GM21381 (cell line): ENCODE data around the gene HES6.

ENCODE experiments used
- ATAC-seq: cut with Tn5 transposase; IDR thresholded peaks from one replicate; pipeline ENCODE4 v1.9.1; 2021; ENCODE audit warnings: mild to moderate bottlenecking, moderate library complexity; ENCODE audit not compliant: unreplicated experiment

The HES6 gene

GRCh38 chr2:238237431-238238135 lies 2.3 kb downstream of the HES6 start:
- no peak for ATAC-seq

- ATAC-seq: no peak
These were observed 3.3 kb downstream of the HES6 start for GRCh38 chr2:238236571-238236970.

DNA sequence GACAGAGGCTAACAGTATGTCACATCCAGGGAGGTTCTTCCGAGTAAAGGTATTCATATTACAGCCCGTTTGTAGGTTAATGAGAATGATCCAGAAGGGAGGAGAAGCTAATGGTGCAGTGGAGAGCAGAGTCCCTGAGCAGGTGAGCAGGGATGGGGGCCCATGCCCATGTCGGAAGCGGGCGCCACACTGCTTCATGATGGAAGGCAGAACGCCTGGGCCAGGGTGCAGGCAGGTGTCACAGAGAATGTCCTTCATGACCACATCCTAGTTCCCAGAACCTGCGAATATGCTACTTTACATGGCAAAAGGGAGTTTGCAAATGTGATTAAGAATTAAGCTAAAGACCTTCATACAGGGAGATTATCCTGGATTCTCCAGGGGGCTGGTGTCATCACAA lies 4.0 kb downstream of the HES6 start:
- no peak for ATAC-seq

DNA sequence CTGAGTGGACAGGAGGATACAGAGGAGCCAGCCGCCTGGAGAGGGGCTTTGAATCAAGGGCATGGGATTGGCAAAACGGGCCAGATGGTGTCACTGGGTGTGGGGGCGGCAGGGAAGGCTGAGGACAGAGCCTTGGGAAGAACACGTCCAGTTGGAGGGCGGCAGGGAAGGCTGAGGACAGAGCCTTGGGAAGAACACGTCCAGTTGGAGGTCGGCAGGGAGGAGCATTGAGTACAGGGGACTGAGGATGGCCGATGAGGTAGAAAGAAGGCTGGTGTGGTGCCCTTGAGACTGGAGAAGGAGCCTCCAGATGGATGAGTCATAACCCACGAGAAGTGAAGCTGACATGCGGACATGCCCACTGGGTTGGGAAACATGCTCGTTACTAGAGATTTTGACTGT lies 4.5 kb downstream of the HES6 start:
- no peak for ATAC-seq

DNA sequence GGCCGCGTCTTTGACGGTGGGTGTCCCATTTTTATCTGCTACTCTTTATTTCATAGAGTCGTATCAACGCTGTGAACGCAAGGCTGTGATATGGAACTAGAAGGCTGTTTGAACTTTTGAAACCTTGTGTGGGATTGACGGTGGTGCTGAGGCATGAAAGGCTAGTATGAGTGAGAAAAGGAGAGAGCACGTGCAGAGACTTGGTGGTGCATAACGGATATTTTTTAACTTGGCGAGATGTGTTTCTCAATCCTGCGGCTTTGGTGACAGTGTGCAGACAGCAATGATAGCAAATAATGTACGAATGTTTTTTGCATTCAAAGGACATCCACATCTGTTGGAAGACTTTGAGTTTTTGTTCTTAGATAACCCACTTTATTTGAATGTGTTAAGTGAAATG lies 6.2 kb downstream of the HES6 start:
- ATAC-seq: no peak

- no peak for ATAC-seq
These were observed 8.0 kb downstream of the HES6 start for GRCh38 chr2:238231809-238232208.

GRCh38 chr2:238231251-238231793 lies 8.5 kb downstream of the HES6 start:
- ATAC-seq: peak; percentile 66

GRCh38 chr2:238230699-238231098 lies 9.1 kb downstream of the HES6 start:
- ATAC-seq: no peak

- ATAC-seq: no peak
These were observed 11.1 kb downstream of the HES6 start for GRCh38 chr2:238228700-238229099.

DNA sequence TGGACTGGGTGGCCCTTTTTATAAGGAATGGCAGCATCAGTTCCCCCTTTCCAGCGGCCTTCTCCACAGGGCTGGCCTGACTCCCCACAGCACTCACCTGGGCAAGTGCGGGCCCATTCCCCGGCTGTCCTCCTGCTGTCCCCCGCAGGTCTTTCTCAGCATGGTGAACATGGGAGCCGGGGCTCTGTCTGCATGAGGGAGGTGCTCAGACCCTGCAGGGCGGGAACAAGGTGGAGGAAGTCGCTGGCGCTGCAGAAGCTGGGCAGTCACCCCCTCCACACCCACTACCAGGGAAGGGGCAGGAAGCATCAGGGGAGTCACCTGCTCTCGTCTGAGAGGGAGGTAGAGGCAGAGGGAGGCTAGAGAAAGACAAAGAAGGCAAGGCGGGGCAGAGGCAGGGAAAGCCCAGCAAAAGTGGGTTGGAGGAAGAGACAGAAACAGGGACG lies 12.2 kb downstream of the HES6 start:
- ATAC-seq: no peak

DNA sequence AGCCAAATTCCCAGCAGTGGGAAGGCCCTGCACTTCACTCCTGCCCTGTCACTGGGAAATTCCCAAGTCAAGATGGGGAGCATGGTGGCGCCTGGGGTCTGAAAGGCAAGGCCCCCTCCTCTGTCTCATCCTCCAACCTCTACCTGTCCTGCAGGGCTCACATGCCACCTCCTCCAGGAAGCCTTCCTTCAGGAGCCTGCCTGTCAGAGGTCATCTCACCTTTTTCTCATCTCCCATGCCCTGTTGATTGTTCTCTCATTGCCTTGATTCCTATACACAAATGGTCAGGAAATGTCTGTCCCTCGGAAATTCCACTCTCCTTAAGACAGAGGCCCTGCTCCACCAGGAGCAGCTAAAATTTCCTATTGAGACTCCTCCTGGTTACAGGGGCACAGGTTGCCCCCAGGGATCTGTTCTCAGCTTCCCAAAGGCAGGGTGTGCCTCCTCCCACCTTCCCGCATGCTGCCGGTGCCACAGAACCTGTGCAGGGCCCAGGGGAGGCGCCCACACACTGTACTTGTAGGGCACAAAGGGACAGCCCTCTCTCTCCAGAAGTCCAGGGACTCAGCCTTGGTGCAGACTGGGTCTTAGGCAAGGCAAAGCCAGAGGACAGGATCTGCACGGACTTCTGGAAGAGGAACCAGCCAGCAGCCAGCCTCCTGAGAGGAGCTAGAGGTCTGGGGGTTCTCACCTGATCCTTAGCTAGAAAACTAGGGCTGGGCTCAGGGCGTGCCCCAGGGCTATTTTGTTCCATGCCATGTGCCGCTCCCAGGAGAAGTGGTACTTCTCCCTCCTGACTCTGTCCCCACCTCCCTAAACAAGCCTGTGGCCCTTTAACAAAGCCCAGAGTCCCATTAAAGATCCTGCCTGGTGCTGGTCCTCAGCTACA lies 12.9 kb downstream of the HES6 start:
- ATAC-seq: no peak

DNA sequence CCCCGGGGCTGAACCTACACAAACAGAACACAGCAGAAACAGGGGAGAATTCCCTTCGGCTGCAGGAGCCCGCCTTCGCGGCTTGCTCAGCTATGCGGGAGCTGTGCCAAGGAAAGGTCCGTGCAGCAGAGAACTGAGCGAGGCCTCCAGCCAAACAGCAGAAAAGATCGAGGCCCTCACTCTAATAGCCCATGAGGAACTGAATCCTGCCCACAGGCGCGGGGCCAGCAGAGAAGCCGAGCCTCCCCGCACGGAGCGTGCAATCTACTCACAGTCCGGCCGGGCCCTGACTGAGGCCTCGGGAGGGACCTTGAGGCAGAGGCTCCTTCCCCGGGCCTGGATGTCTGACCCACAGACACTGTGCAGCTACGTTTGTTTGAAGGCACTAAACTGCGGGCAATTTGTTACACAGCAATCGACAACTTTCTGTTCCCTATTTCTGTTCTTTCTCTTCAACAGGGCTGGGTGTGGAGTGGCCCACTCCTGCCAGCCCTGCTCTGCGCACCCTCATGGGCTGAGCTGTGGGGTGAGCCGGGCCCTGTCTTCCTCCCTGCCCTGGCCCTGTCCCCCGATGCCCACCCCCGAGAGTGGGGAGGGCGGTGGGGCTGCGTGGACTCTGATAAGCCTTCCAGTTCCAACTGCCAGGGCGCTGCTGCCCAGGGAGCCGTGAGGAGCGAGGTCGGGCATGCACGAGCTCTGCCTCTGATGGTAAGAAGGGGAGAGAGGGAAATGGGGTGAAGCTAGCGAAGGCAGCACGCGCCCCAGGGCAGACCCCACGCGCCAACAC lies 13.7 kb downstream of the HES6 start:
- ATAC-seq: no peak

DNA sequence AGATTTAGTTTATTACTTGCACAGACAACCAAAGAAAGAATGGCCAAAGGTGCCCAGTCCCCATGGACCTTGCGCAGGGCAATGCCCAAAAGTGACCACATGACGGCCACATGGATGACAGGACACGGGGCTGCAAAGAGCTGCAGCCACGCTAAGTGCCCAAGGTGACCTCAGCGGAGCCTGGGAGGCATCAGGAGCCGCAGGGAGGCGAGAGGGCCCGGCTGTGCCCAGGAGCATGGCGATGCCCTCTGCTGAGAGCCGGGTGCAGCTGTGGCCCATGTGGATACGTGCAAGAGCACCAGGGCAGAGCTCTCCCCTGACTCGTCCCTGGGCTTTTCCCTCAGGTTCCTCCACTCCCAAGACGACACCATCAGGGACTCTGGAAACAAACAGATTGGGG lies 14.7 kb downstream of the HES6 start:
- no peak for ATAC-seq

GRCh38 chr2:238224356-238225035 lies 15.3 kb downstream of the HES6 start:
- no peak for ATAC-seq

DNA sequence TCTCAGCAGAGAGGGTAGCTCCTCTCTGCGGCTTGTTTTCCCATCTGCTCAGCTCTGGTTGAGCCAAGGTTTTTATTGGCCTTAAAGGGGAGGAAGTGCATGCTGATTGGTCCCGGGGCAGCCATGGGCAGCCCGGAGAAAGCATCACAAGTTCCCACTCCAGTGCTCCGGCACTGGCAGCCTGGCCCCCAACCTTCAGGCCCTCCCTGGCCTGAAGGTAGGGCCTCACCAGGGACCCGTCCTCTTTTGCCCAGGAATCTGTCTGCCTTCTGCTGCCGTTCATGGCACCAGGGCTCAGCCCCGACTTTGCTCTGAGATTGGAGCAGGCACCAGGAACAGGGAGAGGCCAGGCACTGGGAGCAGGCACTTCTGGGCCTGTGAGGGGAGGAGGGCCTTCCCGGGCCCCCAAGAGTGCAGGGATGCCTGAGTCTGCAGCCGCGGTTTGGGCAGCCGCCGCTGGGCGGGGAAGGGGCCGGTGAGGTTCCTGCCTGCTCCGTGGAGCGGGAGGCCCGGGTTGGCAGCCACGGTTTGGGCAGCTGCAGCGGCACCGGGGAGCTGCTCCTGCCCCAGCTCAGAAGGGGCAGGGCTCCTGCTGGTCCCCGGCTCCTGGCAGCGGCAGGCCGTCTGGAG lies 18.8 kb downstream of the HES6 start:
- no peak for ATAC-seq

DNA sequence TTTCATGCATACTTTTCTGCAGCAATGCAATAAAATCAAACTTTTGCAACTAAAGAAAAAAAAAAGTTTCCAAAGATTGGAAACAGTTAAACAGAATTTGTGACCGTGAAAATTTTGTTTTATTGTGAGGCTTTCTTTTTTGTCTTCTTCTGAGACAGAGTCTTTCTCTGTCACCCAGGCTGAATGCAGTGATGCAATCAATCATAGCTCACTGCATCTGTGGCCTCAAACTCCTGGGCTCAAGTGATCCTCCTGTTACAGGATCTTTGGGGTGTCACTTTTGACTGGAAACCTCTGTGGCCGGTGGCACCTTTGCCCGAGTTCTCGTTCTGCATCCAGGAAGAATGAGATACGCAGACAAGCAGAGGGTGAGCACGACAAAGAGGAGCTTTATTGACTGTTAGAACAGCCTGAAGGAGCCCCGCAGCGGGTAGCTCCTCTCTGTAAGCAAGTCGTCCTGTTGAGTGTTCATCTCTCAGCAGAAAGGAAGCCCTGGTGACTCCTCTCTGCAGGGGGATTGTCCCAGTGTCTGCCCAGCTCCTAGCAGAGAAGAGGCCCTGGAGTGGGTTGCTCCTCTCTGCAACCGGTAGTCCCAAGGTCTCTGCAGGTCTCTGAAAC lies 19.5 kb downstream of the HES6 start:
- no peak for ATAC-seq

- no peak for ATAC-seq
These were observed 23.1 kb downstream of the HES6 start for GRCh38 chr2:238216651-238217184.

GRCh38 chr2:238207006-238207405 lies 32.8 kb downstream of the HES6 start:
- ATAC-seq: no peak

GRCh38 chr2:238203973-238204683 lies 35.7 kb downstream of the HES6 start:
- ATAC-seq: no peak
